Measurements from ENCODE around the gene TMEM139.

TMEM139 gene

DNA sequence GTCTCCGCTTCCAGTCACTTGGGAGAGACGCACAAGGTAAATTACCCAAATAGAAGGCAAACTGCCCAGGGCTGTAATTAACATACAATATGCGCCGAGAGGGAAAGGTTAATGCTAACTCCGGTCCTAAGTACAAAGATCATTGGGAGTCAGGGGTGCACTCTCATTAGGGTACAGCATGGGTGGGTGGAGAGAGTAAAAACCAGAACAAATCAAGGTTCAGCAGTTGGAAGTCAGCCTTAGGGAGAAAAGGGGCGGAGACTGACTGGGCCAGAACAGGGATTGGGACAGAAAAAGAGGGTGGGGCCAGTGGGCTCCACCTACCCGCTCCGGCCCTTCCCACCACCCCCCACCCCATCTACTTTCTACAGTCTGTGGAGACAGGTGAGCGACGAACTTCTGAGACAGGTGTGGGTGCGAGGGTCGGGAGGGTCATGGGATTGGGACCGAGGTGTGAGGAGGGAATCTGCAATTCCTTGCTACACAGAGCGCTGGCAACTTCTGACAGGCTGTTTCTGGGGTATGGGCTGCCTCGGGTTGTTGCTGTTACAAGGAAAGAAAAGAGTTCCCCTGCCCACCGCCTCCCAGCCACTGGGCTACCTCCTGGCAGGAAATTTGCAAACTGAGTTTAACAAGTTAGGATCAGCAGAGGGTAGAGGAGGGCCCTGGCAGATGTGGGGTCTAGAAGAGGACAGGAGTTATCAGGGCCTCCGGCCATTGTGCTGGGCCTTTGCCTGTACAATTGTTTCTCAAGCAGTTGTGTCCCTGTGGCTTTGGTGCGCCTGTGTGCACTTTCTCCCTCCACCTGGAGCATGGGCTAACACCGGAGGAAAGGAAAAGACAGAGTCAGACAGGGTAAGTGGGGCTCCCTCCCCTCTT is at the start of gene TMEM139:
TSS of gene TMEM139 (plus strand) at position 368 of the 879 bp plus-strand sequence. CDS start 1,000 bp downstream, outside the sequence.
- DNase-seq: no peak

DNA sequence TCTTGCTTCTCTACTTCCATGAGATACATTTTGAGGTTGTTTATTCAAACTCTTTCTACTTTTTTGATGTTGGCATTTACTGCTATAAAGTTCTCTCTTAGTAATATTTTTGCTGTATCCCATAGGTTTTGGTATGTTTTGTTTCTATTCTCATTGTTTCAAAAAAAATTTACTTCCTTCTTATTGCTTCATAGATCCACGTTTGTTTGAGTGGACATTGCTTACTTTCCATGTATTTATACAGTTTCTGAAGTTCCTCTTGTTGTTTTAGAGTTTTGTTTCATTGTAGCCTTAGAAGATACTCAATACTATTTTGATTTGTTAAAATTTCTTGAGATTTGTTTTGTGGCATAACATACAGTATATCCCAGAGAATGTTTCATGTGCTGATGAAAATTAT is 49.2 kb upstream of the TMEM139 start:
- DNase-seq: peak in 2 of 3 donors; percentile 38 to 49

DNA sequence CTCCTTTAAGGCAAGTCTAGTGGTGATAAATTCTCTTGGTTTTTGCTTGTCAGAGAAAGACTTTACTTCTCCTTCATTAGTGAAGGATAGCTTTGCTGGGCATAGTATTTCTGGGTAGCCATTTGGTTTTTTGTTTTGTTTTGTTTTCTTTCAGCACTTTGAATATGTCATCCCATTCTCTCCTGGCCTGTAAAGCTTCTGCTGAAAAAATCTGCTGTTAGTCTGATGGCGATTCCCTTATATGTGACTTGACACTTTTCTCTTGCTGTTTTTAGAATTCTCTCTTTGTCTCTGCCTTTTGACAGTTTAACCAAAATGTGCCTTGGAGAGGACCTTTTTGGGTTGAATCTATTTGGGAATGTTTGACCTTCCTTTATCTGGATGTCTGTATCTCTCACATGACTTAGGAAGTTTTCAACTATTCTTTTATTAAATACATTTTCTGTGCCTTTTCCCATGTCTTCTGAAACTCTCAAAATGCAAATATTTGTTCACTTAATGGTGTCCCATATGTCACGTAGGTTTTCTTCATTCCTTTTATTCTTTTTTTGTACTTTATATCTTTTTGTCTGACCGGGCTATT is 48.3 kb upstream of the TMEM139 start:
- no peak for DNase-seq

DNA sequence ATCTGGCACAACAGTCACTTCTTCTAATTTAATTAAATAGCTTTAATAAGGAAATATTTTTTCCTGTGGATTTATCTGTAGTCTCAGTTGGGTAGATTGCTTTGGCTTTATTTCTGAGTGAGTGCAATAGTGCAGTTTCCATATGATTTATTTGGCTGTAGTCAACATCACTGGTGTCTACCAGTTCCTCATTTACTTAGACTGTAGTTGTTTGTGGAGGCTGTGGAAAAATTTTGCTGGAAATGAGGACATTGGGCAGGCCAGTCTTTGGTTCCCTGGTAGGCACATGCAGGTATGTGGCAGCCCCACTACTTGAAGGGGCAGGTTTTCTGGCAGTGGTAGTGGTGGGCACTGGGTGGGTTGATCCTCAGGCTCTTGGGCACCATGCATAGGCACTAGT is 47.4 kb upstream of the TMEM139 start:
- peak; percentile 56 to 70 (median 63) for DNase-seq

DNA sequence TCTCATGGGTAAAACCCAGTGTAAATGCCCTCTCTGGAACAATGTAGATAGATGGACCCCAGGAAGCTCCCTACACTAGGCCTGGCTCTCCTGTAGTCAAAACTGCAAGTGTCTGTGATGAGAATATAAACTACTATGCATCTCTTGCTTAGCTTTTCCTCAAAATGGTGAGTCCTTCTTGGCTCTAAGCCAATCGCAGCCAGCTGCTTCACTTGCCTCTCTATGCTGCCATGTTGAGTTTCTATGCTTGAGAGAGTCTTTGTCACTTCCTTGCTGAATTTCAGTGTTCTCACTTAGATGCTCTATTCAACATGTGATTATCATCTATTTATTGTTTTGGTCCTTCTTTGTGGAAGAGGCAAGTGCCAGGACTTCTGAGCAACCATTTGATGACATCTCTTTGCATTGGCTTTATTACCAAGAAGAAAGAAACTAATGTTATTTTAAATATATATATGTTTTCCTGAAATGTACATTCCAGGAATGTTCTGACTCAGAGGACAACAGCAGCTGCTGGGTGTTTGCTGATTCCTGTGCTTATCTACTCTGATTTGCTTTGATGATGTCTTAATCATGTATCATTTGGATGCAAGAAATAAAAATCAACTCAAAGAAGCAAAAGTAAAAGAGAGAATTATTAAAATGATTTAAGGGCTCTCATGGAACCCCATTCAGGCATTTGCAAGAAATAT is 46.3 kb upstream of the TMEM139 start:
- no peak for DNase-seq

DNA sequence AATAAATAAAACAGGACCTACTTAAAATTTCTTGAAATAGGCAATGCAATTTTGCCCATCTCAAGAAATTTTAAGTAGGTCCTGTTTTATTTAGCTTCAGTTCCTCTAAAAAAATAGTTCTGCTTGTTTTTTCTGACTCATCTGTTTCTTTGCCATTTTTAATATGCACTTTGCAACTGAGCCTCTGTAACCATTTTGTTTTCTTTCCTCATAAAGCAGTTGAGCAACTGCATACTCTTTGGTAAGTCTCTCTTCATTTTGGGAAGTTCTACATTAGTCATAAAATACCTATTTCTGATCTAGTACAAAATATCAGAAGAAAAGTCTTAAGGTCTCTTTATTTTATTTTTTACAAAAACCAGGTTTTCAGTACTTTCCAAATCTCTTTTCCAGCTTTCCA is 44.9 kb upstream of the TMEM139 start:
- DNase-seq: peak; percentile 73 to 96 (median 94)

DNA sequence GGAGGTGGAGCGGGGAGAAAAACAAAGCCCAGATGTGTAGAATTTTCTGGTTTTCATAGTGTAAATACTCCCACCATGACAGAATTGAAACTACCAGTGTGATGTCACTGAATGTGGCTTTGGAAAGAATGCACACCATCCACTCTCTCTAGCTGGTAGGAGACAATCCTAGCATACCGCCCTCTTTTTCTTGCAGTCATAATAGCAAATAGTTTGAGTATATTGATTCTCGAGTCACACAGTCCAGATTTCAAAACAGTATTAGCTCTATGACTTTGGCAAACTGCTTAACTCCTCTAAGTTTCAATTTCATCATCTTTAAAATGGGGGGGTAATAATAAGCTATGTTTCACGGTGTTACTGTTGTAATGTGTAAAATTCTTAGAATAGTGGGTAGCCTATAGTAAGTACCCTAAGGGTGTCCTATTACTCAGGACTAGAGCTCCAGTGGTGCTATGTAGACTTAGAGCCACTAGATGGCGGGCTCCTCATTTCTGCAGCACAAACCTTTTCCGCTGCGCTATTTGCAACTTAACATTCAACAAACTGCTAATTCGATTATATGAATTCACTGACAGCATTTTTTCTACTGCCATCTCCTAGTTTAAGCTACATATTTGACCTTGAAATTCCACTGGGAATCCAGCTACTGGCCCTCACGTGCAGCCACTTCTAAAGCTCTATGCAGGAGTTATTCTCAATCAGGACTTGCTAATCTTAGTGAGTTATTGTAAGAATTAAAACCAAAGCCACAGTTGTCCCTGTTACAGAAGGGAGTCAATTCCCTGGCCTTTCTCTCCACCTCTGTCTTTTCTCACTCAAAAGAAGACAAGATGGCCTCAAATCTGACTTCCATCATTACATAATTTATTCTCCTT is 44.2 kb upstream of the TMEM139 start:
- peak; percentile 83 to 87 (median 84) for DNase-seq

DNA sequence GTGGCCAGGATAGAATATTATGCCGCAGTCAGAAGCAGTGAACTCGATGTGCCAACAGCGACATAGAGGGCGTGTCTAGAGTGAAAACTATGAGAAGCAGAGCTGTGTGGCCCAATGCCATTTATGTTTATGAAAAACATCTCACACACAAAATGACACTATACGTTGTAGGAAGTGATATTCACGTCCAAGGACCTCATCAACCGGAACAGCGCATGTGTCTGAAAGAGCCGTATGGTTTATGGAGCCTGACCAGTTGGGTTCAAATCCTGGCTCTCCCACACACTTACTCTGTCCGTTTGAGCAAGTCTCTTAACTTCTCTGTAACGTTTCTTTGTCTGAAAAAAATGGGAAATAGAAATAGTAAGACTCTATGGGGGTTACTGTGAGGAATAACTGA is 42.5 kb upstream of the TMEM139 start:
- no peak for DNase-seq

DNA sequence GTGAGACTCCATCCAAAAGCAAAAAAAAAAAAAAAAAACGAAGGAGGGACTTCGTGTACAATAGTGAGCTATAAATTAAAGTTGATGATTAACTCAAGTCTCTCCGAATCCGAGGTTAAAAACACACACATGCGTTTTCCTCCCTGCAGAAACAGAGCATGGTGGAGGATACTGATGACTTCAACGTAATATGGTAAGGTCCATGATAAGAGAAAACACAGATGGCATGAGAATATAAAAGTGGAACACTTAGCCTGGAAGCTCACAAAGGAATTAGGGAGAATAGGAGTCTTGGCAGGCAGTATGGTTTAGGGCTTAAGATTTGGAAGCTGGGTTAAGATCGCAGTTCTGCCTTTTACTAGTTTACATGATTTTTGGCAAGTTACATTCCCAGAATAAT is 41.6 kb upstream of the TMEM139 start:
- no peak for DNase-seq

DNA sequence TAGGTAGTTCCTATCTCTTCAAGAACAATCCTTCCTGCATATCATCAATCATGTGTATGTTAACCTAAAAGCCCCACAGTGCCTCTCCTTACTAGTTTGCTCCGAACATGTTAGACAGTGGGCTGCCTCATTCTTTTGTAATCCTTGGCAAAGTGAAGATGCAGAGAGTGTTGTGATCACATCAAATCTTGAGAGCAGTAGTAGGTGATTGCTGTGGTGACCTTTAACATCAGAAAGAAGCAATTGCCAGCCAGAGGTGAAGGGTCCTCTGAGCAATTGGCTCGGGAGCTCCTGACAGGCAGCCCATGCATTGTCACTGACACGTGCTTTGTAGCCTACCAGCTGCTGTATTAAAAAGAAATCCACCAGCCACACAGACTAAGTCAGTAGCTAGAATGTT is 41.1 kb upstream of the TMEM139 start:
- DNase-seq: no peak

DNA sequence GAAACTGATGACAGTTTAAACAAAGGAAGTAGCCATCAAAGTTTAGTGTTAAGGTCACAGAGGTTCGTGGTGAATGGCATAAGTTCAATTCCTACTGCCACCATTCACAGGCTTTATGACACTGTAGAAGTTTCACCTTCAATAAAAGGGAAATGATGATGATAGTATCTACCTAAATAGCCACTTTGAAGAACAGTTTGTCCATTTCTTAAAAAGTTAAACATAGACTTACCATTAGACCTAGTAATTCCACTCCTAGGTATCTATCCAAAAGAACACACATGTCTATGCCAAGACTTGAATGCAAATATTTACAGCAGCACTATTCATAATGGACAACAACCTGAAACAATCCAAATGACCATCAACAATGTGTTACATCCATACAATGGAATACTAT is 40.4 kb upstream of the TMEM139 start:
- no peak for DNase-seq

DNA sequence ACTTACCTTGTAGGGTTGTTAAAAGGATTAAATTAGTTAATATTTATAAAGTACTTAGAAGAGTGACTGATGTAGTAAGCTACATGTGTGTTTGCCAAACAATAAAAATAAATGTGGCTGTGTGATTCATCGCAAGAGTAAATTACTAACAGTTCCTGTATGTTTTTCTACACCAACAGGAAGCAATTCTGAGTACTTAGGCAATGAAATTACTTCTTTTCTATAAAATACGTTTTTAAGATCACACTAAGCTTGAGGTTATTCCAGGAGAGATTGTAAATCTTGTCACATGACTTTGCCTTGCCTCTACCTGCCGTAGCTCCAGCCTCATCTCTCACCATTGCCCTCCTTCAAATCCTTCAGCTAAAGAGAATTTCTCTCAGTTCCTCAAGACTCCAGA is 39.6 kb upstream of the TMEM139 start:
- peak; percentile 40 to 79 (median 75) for DNase-seq

DNA sequence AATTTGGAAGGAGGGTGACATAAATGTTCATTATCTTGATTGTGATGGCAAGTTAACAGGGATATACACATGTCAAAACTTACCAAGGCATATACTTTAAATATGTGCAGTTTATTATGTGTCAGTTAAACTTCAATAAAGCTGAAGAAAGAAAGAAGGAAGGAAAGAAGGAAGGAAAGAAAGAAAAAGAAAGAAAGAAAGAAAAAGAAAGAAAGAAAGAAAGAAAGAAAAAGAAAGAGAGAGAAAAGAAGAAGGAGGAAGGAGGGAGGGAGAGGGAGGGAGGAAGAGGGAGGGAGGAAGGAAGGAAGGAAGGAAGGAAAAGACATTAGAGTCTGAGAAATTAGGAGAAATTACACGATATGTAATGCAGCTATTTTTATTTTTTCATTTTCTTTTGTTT is 37.4 kb upstream of the TMEM139 start:
- no peak for DNase-seq

DNA sequence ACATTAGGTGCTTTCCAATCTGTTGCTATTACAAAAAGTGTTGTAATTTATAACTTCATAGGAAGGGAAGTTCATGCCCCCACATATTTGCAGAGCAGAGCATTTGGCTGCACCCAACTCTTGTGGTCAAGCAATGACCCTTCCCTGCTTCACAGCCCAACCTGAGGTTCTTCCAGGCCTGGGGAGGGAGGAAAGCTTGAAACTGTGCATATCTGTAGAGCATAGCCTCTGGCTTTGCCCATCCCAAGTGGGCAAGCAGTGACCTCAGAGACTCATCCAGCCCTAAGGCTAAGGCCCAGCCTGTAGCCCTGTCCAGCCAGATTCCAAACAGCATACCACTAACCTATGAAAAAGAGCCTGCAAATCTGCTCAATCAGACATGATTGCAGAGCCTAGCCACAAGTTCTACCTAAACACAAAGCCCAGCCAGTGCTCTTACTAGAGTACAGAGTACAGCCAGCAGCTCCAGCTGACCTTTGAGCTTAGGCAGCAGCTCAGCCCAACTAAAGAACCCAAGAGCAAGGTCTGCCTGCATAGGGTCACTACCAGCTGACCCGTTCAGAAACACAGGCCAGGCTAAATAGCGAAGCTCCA is 35.9 kb upstream of the TMEM139 start:
- DNase-seq: peak; percentile 51 to 72 (median 64)

DNA sequence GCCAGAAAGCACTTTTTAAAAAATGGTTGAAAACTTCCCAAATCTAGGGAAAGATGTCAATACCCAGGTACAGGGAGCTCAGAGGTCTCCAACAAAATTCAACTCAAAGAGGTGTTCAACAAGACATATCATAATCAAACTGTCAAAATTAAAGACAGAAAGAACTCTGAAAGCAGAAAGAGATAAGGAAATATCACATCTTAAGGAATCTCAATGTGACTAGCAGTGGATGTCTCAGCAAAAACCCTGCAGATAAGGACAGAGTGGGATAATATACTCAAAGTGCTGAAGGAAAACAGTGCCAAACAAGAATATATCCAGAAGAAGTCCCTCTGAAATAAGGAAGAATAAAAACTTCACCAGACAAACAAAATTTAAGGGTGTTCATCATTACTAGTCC is 34.6 kb upstream of the TMEM139 start:
- no peak for DNase-seq

DNA sequence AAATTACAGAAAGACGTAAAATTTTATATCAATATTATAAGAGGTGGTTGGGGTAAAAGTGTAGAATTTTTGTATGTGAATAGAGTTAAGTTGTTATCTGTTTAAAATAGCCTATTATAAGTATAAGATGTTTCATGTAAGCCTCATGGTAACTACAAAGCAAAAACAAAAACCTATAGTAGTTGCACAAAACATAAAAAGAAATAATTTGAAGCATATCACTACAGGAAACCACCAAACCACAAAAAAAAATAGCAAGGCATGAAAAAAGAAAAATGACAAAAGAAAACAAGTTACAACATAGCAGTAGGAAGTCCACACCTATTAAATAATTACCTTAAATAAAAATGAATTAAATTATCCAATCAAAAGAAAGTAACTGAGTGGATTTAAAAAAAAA is 33.9 kb upstream of the TMEM139 start:
- DNase-seq: no peak

DNA sequence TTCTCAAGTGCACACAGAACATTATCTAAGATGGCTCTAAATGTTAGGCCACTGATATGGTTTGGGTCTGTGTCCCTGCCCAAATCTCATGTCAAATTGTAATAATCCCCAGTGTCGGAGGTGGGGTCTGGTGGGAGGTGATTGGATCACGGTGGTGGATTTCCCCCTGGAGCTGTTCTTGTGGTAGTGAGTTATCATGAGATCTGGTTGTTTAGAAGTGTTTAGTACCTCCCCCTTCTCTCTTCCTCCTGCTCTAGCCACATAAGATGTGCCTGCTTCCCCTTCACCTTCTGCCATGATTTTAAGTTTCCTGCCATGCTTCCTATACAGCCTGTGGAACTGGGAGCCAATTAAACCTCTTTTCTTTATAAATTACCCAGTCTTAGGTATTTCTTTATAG is 32.8 kb upstream of the TMEM139 start:
- DNase-seq: peak in 1 of 3 donors; percentile 25

DNA sequence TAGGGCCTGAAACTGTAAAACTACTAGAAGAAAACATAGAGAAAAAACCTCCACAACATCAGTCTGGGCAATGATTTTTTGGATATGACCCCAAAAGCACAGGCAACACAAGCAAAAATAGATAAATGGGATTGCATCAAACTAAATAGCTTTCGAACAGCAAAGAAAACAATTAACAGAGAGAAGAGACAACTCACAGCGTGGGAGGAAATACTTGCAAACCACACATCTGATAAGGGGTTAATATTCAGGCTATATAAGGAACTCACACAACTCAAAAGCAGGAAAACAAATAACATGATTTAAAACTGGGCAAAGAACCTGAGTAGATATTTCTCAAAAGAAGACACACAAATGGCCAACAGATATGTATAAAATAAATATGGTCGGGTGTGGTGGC is 29.2 kb upstream of the TMEM139 start:
- no peak for DNase-seq

DNA sequence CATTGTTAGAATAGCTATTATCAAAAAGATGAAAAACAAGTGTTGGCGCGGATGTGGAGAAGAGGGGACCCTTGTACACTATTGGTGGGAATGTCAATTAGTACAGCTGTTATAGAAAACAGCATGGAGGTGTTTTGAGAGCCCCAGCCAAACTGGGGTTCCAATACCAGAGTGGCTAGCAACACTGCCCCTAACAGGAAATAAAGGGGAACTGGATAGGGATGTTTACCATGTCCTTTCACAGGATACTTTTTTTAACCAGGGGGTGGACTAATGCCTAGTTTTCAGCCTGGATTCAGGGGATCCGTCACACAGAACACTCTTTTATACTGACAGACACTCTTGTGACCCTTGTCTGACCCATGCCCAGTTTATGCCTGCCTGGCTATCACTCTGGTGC is 28.4 kb upstream of the TMEM139 start:
- no peak for DNase-seq

DNA sequence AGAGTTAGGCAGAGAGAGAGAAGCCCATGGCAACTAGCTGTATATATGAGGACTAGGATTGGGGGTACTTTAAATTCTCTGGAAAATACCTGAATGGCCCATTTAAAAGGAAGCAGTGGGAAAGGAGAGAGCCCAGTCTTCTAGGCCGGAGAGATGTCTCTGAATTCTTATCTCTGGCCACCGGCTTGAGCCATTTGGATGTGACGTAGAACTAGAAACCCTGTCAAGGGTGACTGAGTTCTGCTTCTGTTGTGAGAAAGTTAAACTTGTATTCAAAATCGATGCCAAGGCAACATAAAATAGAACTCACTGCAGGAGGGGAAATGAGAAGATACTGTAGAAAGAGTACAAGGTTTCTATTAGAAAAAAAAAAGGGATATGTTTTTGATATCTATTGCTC is 27.8 kb upstream of the TMEM139 start:
- no peak for DNase-seq

DNA sequence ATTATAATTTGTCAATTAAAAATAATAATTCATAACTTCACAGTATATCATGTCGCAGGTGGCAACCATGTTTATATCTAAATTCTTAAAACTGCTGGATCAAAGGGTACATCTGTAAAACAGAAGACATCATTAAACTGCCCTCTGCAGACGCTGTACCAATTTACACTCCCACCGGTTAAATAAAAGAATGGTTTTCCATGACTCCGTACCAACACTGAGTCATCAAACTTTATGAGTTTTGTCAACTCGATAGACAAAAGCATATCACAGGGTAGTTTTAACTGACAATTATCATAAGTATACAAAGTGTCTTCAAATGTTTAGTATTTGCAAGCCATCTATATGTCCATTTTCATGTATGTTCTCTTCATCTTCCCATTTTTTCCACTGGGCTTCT is 27.3 kb upstream of the TMEM139 start:
- DNase-seq: no peak

DNA sequence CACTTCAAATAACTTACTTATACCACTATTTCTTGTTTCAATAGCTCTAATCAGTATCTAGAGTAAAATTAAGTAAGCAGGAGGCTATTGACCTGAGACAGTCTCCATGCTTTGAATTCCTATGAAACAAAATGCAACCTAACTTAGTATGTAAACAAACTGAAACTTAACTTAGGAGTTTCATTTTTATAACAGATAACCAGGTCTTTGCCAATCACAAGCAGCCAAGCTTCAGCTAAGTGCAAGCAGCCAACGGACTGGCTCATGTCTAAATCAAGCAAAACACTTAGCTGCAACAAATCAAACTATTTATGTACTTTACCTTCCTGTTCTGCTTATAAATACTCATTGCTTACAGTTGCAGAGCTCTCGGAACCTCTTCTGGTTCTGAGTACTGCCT is 25.9 kb upstream of the TMEM139 start:
- no peak for DNase-seq

Measured in suppressor macrophage treated with lipopolysaccharide for 1 hour (primary cell).